Chondrocyte (in vitro differentiated cells): ENCODE measurements around the gene CHIC2. TPM values are rescaled to one million over a fixed set of nuclear protein-coding genes. Genes with fewer than 3 reads are reported as not detected.

Experiments used
- DNase-seq: peaks from one replicate; pipeline ENCODE4 v3.0.0; 2021; ENCODE audit warnings: mixed read lengths, low spot score
- H3K27ac Mint-ChIP-seq: one replicate; pipeline ENCODE4 v1.8.0; 2021; ENCODE audit warnings: mild to moderate bottlenecking, moderate library complexity, mixed read lengths; ENCODE audit not compliant: unreplicated experiment
- H3K27me3 Mint-ChIP-seq: 2 replicates; pipeline ENCODE4 v1.8.0; 2021; ENCODE audit warnings: low read depth, mixed read lengths
- H3K36me3 Mint-ChIP-seq: 2 replicates; pipeline ENCODE4 v1.8.0; 2021; ENCODE audit warnings: low read depth, mixed read lengths
- H3K4me1 Mint-ChIP-seq: 2 replicates; pipeline ENCODE4 v1.8.0; 2021; ENCODE audit warnings: low read depth, mild to moderate bottlenecking, mixed read lengths
- H3K4me3 Mint-ChIP-seq: one replicate; pipeline ENCODE4 v1.8.0; 2021; ENCODE audit warnings: mild to moderate bottlenecking, moderate library complexity, mixed read lengths; ENCODE audit not compliant: unreplicated experiment
- H3K9me3 Mint-ChIP-seq: 2 replicates; pipeline ENCODE4 v1.8.0; 2021; ENCODE audit warnings: low read depth, mixed read lengths
- CTCF ChIP-seq: fragments of 200-600 bp; sonication (generic); IDR thresholded peaks from 2 replicates; pipeline ENCODE4 v1.5.0; 2021; ENCODE audit warnings: antibody characterized with exemption, mild to moderate bottlenecking, moderate library complexity
- total RNA-seq: library from RNA; stranded (reverse); gene quantifications from 3 replicates; pipeline ENCODE4 v1.2.1, GENCODE V29; 2021

The CHIC2 gene
- total RNA-seq, 1 donor from 2014 or later, result 38.5 TPM

GRCh38 chr4:53962516-53963225 is 101.7 kb downstream of the CHIC2 start:
- TF ChIP-seq CTCF, result no peak
- Mint-ChIP-seq H3K4me1 (peaks cover 42% of the 10 kb centered on the region), H3K9me3 (no peaks in the 10 kb centered on the region), H3K27me3 (no peaks in the 10 kb centered on the region), H3K36me3 (no peaks in the 10 kb centered on the region), H3K27ac (peak overlapping the region; percentile 76), H3K4me3 (no peak overlapping the region)
- no peak for DNase-seq

GRCh38 chr4:53961351-53961750 is 103.1 kb downstream of the CHIC2 start:
- peaks cover 42% of the 10 kb centered on the region for H3K4me1 Mint-ChIP-seq
- TF ChIP-seq CTCF, result no peak
- no peaks in the 10 kb centered on the region for H3K36me3 Mint-ChIP-seq
- no peaks in the 10 kb centered on the region for H3K9me3 Mint-ChIP-seq
- H3K4me3 Mint-ChIP-seq, result no peak overlapping the region
- H3K27ac Mint-ChIP-seq, result no peak overlapping the region
- H3K27me3 Mint-ChIP-seq, result no peaks in the 10 kb centered on the region
- DNase-seq, result no peak

GRCh38 chr4:53960843-53961242 is 103.6 kb downstream of the CHIC2 start:
- Mint-ChIP-seq H3K9me3 (no peaks in the 10 kb centered on the region), H3K36me3 (no peaks in the 10 kb centered on the region), H3K4me3 (no peak overlapping the region), H3K27ac (no peak overlapping the region), H3K27me3 (no peaks in the 10 kb centered on the region), H3K4me1 (peaks cover 42% of the 10 kb centered on the region)
- DNase-seq, result no peak
- TF ChIP-seq CTCF, result no peak

Other genes starting within 250 kb of the CHIC2 start
- gene GSX2, start 35.6 kb upstream of the CHIC2 start, total RNA-seq, result not detected in 3 replicates
- 62.7 to 112 TPM (median 69.6 TPM) in 3 replicates for gene PDGFRA, start 164.7 kb upstream of the CHIC2 start, total RNA-seq